Naive thymus-derived CD4-positive, alpha-beta T cell (primary cell): ENCODE results near the gene ADM. TPM values are rescaled to one million over a fixed set of nuclear protein-coding genes. Genes with fewer than 3 reads are reported as not detected.

Experiments used
- ATAC-seq: fragments of 150-1000 bp; cut with Tn5 transposase; 2 replicates; pipeline ENCODE4 v1.10.0; 2021; ENCODE audit warnings: mild to moderate bottlenecking, moderate library complexity
- CTCF ChIA-PET: fragments of 350-600 bp; sonication (Branson Sonifier 250); formaldehyde crosslinking; loops from one replicate; lab custom pipeline; 2021; ENCODE audit warnings: antibody characterized with exemption; lab: Charles Lee
- POLR2A ChIA-PET: fragments of 350-600 bp; sonication (Branson Sonifier 250); formaldehyde crosslinking; loops from one replicate; lab custom pipeline; 2021; ENCODE audit warnings: antibody characterized with exemption, inconsistent platforms; lab: Charles Lee
- DNase-seq, 9 donors: peaks; one replicate each; pipeline versions ENCODE4 v3.0.0 to v3.0.0-alpha.2; 2020 to 2022; ENCODE audit warnings: mixed read lengths in 1 of 9
- H3K27ac ChIP-seq: one replicate; pipeline ENCODE4 v1.7.0; 2013; ENCODE audit warnings: mild to moderate bottlenecking, low read depth, low read length, moderate library complexity
- H3K27me3 ChIP-seq, 2 donors: one replicate each; pipeline ENCODE4 v1.7.0; 2013; ENCODE audit warnings: low read length in 2 of 2, mild to moderate bottlenecking in 2 of 2, moderate library complexity in 2 of 2; ENCODE audit not compliant: control insufficient read depth in 2 of 2, insufficient read depth in 2 of 2
- H3K36me3 ChIP-seq, 3 experiments: 1 replicate in 2 of 3; 2 replicates in 1 of 3; pipeline ENCODE4 v1.7.0; 2013; ENCODE audit warnings: low read length in 3 of 3, mild to moderate bottlenecking in 3 of 3, moderate library complexity in 1 of 3; ENCODE audit not compliant: insufficient read depth in 3 of 3, control insufficient read depth in 2 of 3
- H3K4me1 ChIP-seq, 2 donors: one replicate each; pipeline ENCODE4 v1.7.0; 2013; ENCODE audit warnings: low read length in 2 of 2, mild to moderate bottlenecking in 2 of 2, moderate library complexity in 1 of 2; ENCODE audit not compliant: control insufficient read depth in 2 of 2, insufficient read depth in 2 of 2
- H3K4me3 ChIP-seq: 2 replicates; pipeline ENCODE4 v1.7.0; 2013; ENCODE audit warnings: mild to moderate bottlenecking, low read length
- H3K9me3 ChIP-seq, 3 experiments: 1 replicate in 2 of 3; 2 replicates in 1 of 3; pipeline ENCODE4 v1.7.0; 2013; ENCODE audit warnings: low read length in 3 of 3; ENCODE audit not compliant: control insufficient read depth in 2 of 3
- H3K27ac Mint-ChIP-seq, 9 donors: one replicate each; pipeline ENCODE4 v1.8.0; 2020 to 2022; ENCODE audit warnings: mixed read lengths in 9 of 9, mild to moderate bottlenecking in 8 of 9, moderate library complexity in 5 of 9, inconsistent platforms in 2 of 9
- H3K27me3 Mint-ChIP-seq, 5 donors: one replicate each; pipeline ENCODE4 v1.8.0; 2021 to 2022; ENCODE audit warnings: mixed read lengths in 5 of 5, mild to moderate bottlenecking in 1 of 5
- H3K36me3 Mint-ChIP-seq, 5 donors: one replicate each; pipeline ENCODE4 v1.8.0; 2020 to 2022; ENCODE audit warnings: mixed read lengths in 5 of 5, mild to moderate bottlenecking in 3 of 5, inconsistent platforms in 1 of 5
- H3K4me1 Mint-ChIP-seq, 7 donors: one replicate each; pipeline ENCODE4 v1.8.0; 2020 to 2022; ENCODE audit warnings: mixed read lengths in 7 of 7, mild to moderate bottlenecking in 3 of 7, inconsistent platforms in 1 of 7
- H3K4me3 Mint-ChIP-seq, 10 donors: one replicate each; pipeline ENCODE4 v1.8.0; 2020 to 2022; ENCODE audit warnings: mild to moderate bottlenecking in 10 of 10, mixed read lengths in 10 of 10, moderate library complexity in 6 of 10, inconsistent platforms in 2 of 10
- H3K9me3 Mint-ChIP-seq, 11 donors: one replicate each; pipeline ENCODE4 v1.8.0; 2020 to 2022; ENCODE audit warnings: mixed read lengths in 11 of 11, mild to moderate bottlenecking in 4 of 11, inconsistent platforms in 1 of 11, moderate library complexity in 1 of 11
- intact Hi-C, 2 donors: fragments of 100-400 bp; cut with micrococcal nuclease; formaldehyde crosslinking; loops; one replicate each; pipeline ENCODE4 v1.15.1; 2023
- polyA plus RNA-seq, 2 donors: library from polyadenylated mRNA; unstranded; fragments of 300-500 nt; fragmentation: Illumina TruSeq; gene quantifications; one replicate each; pipeline ENCODE4 v1.2.3, GENCODE V29; 2021
- total RNA-seq, 6 experiments: library from RNA in 5 of 6; stranded (reverse) in 5 of 6; gene quantifications; 1 replicate in 5 of 6; 2 replicates in 1 of 6; pipeline ENCODE4 v1.2.3 and lab custom pipeline; 2021 to 2026

The ADM gene
- total and polyA plus RNA-seq, 7 experiments from 2014 or later: 0.19 to 27.2 (median 3.8) TPM; not detected in 2

GRCh38 chr11:10303558-10304363, 1.1 kb upstream of the ADM start:
- ATAC-seq (peak; percentile 22), DNase-seq (peak in 5 of 9 donors; percentile 12 to 43 (median 36))
- intact Hi-C loops: loop anchor here (1.0 to 10.0 kb wide), 11 partner anchors 9 to 1621 kb away; partner anchors contain the start of genes EIF4G2 (in 2 of the 2), RPL27A (in 2 of the 2), TRIM66 (in 2 of the 2) and WEE1 (in 2 of the 2)
- Histone ChIP-seq H3K9me3 (no peaks in the 10 kb centered on the region), H3K36me3 (peaks cover 0 to 9% (median 0%) of the 10 kb centered on the region in 3 experiments), H3K4me3 (peak overlapping the region; percentile 99), H3K27ac (no peak overlapping the region), H3K27me3 (peaks cover 3 to 14% of the 10 kb centered on the region in 2 donors), H3K4me1 (peaks cover 16 to 37% of the 10 kb centered on the region in 2 donors)
- H3K36me3 Mint-ChIP-seq: peaks cover 0 to 2% (median 0%) of the 10 kb centered on the region in 5 donors
- H3K27ac Mint-ChIP-seq: peak overlapping the region; percentile 54 to 91 (median 79)
- peaks cover 0 to 2% (median 0%) of the 10 kb centered on the region in 11 donors for H3K9me3 Mint-ChIP-seq
- peaks cover 18 to 73% (median 20%) of the 10 kb centered on the region in 5 donors for H3K27me3 Mint-ChIP-seq
- POLR2A ChIA-PET: interaction anchor here (0.6 to 1.2 kb wide), 4 partner anchors 8 to 101 kb away, joined by 3 to 6 read pairs (median 5); no protein-coding TSS in a partner anchor
- CTCF ChIA-PET: interaction anchor here (0.7 to 3.6 kb wide), 7 partner anchors 8 to 96 kb away, joined by 3 to 15 read pairs (median 5); no protein-coding TSS in a partner anchor
- H3K4me3 Mint-ChIP-seq: peak overlapping the region; percentile 93 to 100 (median 98)
- H3K4me1 Mint-ChIP-seq: peaks cover 31 to 56% (median 42%) of the 10 kb centered on the region in 7 donors

- Histone ChIP-seq H3K4me3 (peak overlapping the region; percentile 99), H3K4me1 (peaks cover 15 to 37% of the 10 kb centered on the region in 2 donors), H3K27ac (no peak overlapping the region), H3K9me3 (no peaks in the 10 kb centered on the region), H3K27me3 (peaks cover 3 to 14% of the 10 kb centered on the region in 2 donors), H3K36me3 (peaks cover 0 to 9% (median 0%) of the 10 kb centered on the region in 3 experiments)
- Mint-ChIP-seq H3K4me1 (peaks cover 30 to 61% (median 42%) of the 10 kb centered on the region in 7 donors), H3K4me3 (peak overlapping the region; percentile 70 to 100 (median 98)), H3K27ac (peak overlapping the region in 2 of 9 donors; percentile 21 to 67), H3K9me3 (peaks cover 0 to 2% (median 0%) of the 10 kb centered on the region in 11 donors), H3K27me3 (peaks cover 26 to 68% (median 35%) of the 10 kb centered on the region in 5 donors), H3K36me3 (peaks cover 0 to 2% (median 0%) of the 10 kb centered on the region in 5 donors)
- DNase-seq (peak in 5 of 9 donors; percentile 26 to 45 (median 33)), ATAC-seq (no peak)
- ChIA-PET CTCF (interaction anchor here (1.0 to 6.8 kb wide), 6 partner anchors 10 to 1056 kb away, joined by 3 to 36 read pairs (median 8); no protein-coding TSS in a partner anchor), POLR2A (interaction anchor here (1.2 kb wide), 1 partner anchor 95 kb away, joined by 3 read pairs; no protein-coding TSS in a partner anchor)
- intact Hi-C loops: loop anchor here (2.0 to 10.0 kb wide), 11 partner anchors 152 to 1621 kb away; partner anchors contain the start of genes WEE1 (in 2 of the 2), ZBED5 (in 2 of the 2), AMPD3 (in 1 of the 2) and IPO7 (in 1 of the 2)
Measured at GRCh38 chr11:10305262-10305963, 540 bp downstream of the ADM start.

- Mint-ChIP-seq H3K27ac (peak overlapping the region in 3 of 9 donors; percentile 25 to 67 (median 56)), H3K27me3 (peaks cover 29 to 62% (median 39%) of the 10 kb centered on the region in 5 donors), H3K9me3 (peaks cover 0 to 2% (median 0%) of the 10 kb centered on the region in 11 donors), H3K4me3 (peak overlapping the region; percentile 70 to 100 (median 95)), H3K4me1 (peaks cover 30 to 62% (median 42%) of the 10 kb centered on the region in 7 donors), H3K36me3 (peaks cover 0 to 4% (median 0%) of the 10 kb centered on the region in 5 donors)
- ChIA-PET CTCF (interaction anchor here (0.6 to 6.8 kb wide), 7 partner anchors 11 to 772 kb away, joined by 4 to 36 read pairs (median 6); no protein-coding TSS in a partner anchor), POLR2A (interaction anchor here (0.6 to 1.2 kb wide), 4 partner anchors 96 to 1575 kb away, joined by 3 read pairs; no protein-coding TSS in a partner anchor)
- Histone ChIP-seq H3K27ac (no peak overlapping the region), H3K4me1 (peaks cover 15 to 37% of the 10 kb centered on the region in 2 donors), H3K36me3 (peaks cover 0 to 9% (median 0%) of the 10 kb centered on the region in 3 experiments), H3K27me3 (peaks cover 3 to 14% of the 10 kb centered on the region in 2 donors), H3K4me3 (peak overlapping the region; percentile 99), H3K9me3 (no peaks in the 10 kb centered on the region)
- peak in 3 of 9 donors; percentile 24 to 33 (median 27) for DNase-seq
- no peak for ATAC-seq
- intact Hi-C loops: loop anchor here (2.0 to 10.0 kb wide), 14 partner anchors 151 to 1621 kb away; partner anchors contain the start of genes WEE1 (in 2 of the 2), ZBED5 (in 2 of the 2), AMPD3 (in 1 of the 2) and IPO7 (in 1 of the 2)
Measured at GRCh38 chr11:10305964-10306918, 1.4 kb downstream of the ADM start.

GRCh38 chr11:10307022-10307399, 2.1 kb downstream of the ADM start:
- ChIA-PET CTCF (interaction anchor here (0.7 to 6.8 kb wide), 15 partner anchors 7 to 772 kb away, joined by 3 to 70 read pairs (median 3); no protein-coding TSS in a partner anchor), POLR2A (no interaction called here)
- Mint-ChIP-seq H3K27ac (peak overlapping the region in 1 of 9 donors; percentile 29), H3K9me3 (peaks cover 0 to 2% (median 0%) of the 10 kb centered on the region in 11 donors), H3K4me3 (peak overlapping the region; percentile 35 to 100 (median 95)), H3K27me3 (peaks cover 33 to 55% (median 44%) of the 10 kb centered on the region in 5 donors), H3K36me3 (peaks cover 0 to 4% (median 0%) of the 10 kb centered on the region in 5 donors), H3K4me1 (peaks cover 27 to 60% (median 40%) of the 10 kb centered on the region in 7 donors)
- intact Hi-C loops: loop anchor here (1.0 to 10.0 kb wide), 19 partner anchors 13 to 1622 kb away; partner anchors contain the start of genes ZBED5 (in 2 of the 2), AMPD3 (in 1 of the 2), IPO7 (in 1 of the 2) and RNF141 (in 1 of the 2)
- no peaks in the 10 kb centered on the region for H3K9me3 ChIP-seq
- H3K4me1 ChIP-seq: peaks cover 15 to 37% of the 10 kb centered on the region in 2 donors
- DNase-seq (peak in 1 of 9 donors; percentile 48), ATAC-seq (no peak)
- no peak overlapping the region for H3K27ac ChIP-seq
- H3K4me3 ChIP-seq: peak overlapping the region; percentile 99
- peaks cover 0 to 9% (median 0%) of the 10 kb centered on the region in 3 experiments for H3K36me3 ChIP-seq
- peaks cover 3 to 14% of the 10 kb centered on the region in 2 donors for H3K27me3 ChIP-seq
